GM23338 (cell line): Measurements from ENCODE around the gene CALR3. TPM values are rescaled to one million over a fixed set of nuclear protein-coding genes. Genes with fewer than 3 reads are reported as not detected.

ENCODE experiments used
- ATAC-seq: fragments of 200-7000 bp; cut with Tn5 transposase; 3 replicates; pipeline ENCODE4 v1.9.1; 2020
- DNase-seq: peaks from one replicate; pipeline ENCODE4 v3.0.0-alpha.2; 2015; ENCODE audit warnings: low spot score
- H2AFZ ChIP-seq: fragments of 200-600 bp; sonication (generic); 2 replicates; pipeline ENCODE4 v1.8.0; 2016; ENCODE audit warnings: antibody characterized with exemption, mild to moderate bottlenecking, moderate library complexity
- H3F3A ChIP-seq: fragments of 200-600 bp; sonication (generic); replicated peaks from 2 replicates; pipeline ENCODE4 v1.8.0; 2017; ENCODE audit warnings: antibody characterized with exemption, mixed run types, low read depth
- H3K27ac ChIP-seq: fragments of 200-600 bp; sonication (generic); 2 replicates; pipeline ENCODE4 v1.6.1; 2016; ENCODE audit warnings: low read depth
- H3K27me3 ChIP-seq: fragments of 200-600 bp; sonication (generic); 2 replicates; pipeline ENCODE4 v1.8.0; 2016; ENCODE audit warnings: mild to moderate bottlenecking, mixed run types, moderate library complexity; ENCODE audit not compliant: insufficient read depth
- H3K36me3 ChIP-seq: fragments of 200-600 bp; sonication (generic); 2 replicates; pipeline ENCODE4 v1.8.0; 2016; ENCODE audit warnings: mild to moderate bottlenecking; ENCODE audit not compliant: insufficient read depth
- H3K4me1 ChIP-seq: fragments of 200-600 bp; sonication (generic); 2 replicates; pipeline ENCODE4 v1.8.0; 2016; ENCODE audit warnings: mild to moderate bottlenecking, moderate library complexity; ENCODE audit not compliant: insufficient read depth
- H3K4me2 ChIP-seq: fragments of 200-600 bp; sonication (generic); 2 replicates; pipeline ENCODE4 v1.7.1; 2017; ENCODE audit warnings: mixed run types
- H3K4me3 ChIP-seq: fragments of 200-600 bp; sonication (generic); 2 replicates; pipeline ENCODE4 v1.6.1; 2016; ENCODE audit warnings: mixed run types
- H3K79me2 ChIP-seq: fragments of 200-600 bp; sonication (generic); replicated peaks from 2 replicates; pipeline ENCODE4 v1.8.0; 2017; ENCODE audit warnings: mild to moderate bottlenecking; ENCODE audit not compliant: insufficient read depth
- H3K9me2 ChIP-seq: fragments of 200-600 bp; sonication (generic); 2 replicates; pipeline ENCODE4 v1.8.0; 2017; ENCODE audit not compliant: insufficient read depth
- H4K20me1 ChIP-seq: fragments of 200-600 bp; sonication (generic); replicated peaks from 2 replicates; pipeline ENCODE4 v1.8.0; 2017; ENCODE audit warnings: mild to moderate bottlenecking; ENCODE audit not compliant: insufficient read depth
- H3K27ac Mint-ChIP-seq: 2 replicates; pipeline ENCODE4 v1.8.0; 2020; ENCODE audit warnings: inconsistent platforms, mild to moderate bottlenecking, moderate library complexity, mixed read lengths
- H3K27me3 Mint-ChIP-seq: 3 replicates; pipeline ENCODE4 v1.8.0; 2022; ENCODE audit warnings: low read depth, mild to moderate bottlenecking, moderate library complexity, mixed read lengths, inconsistent platforms; ENCODE audit not compliant: insufficient read depth, poor library complexity
- H3K36me3 Mint-ChIP-seq: 3 replicates; pipeline ENCODE4 v1.8.0; 2021; ENCODE audit warnings: low read depth, mild to moderate bottlenecking, inconsistent platforms, moderate library complexity, mixed read lengths
- H3K4me1 Mint-ChIP-seq: 3 replicates; pipeline ENCODE4 v1.8.0; 2020; ENCODE audit warnings: mild to moderate bottlenecking, inconsistent platforms, mixed read lengths
- H3K4me3 Mint-ChIP-seq: 3 replicates; pipeline ENCODE4 v1.8.0; 2021; ENCODE audit warnings: moderate library complexity, mild to moderate bottlenecking, inconsistent platforms, mixed read lengths
- H3K9me3 Mint-ChIP-seq: 3 replicates; pipeline ENCODE4 v1.8.0; 2020; ENCODE audit warnings: moderate library complexity, mild to moderate bottlenecking, inconsistent platforms, mixed read lengths
- CREB1 ChIP-seq: fragments of 250-450 bp; sonication (Bioruptor Pico); IDR thresholded peaks from 2 replicates; pipeline ENCODE4 v1.5.0; 2020; ENCODE audit warnings: low read depth, mild to moderate bottlenecking, moderate library complexity
- CTCF ChIP-seq, 2 experiments: fragments of 200-600 bp in 1 of 2; sonication (generic) in 1 of 2; conservative IDR thresholded peaks; 2 replicates each; pipeline versions ENCODE4 v1.5.1 to v1.6.1; 2016 to 2017; ENCODE audit warnings: antibody characterized with exemption in 2 of 2, low read depth in 2 of 2, mild to moderate bottlenecking in 2 of 2, moderate library complexity in 1 of 2
- EZH2 ChIP-seq: fragments of 200-600 bp; sonication (generic); IDR thresholded peaks from one replicate; pipeline ENCODE4 v1.8.0; 2017; ENCODE audit warnings: antibody characterized with exemption, mild to moderate bottlenecking, low read depth; ENCODE audit not compliant: unreplicated experiment
- EZH2phosphoT487 ChIP-seq: fragments of 200-600 bp; sonication (generic); IDR thresholded peaks from one replicate; pipeline ENCODE4 v1.8.1; 2018; ENCODE audit warnings: antibody characterized with exemption; ENCODE audit not compliant: unreplicated experiment
- JUNB ChIP-seq: IDR thresholded peaks from one replicate; pipeline ENCODE4 v1.6.1; 2016; ENCODE audit warnings: antibody characterized with exemption; ENCODE audit not compliant: unreplicated experiment
- NANOG ChIP-seq: IDR thresholded peaks from 2 replicates; pipeline ENCODE4 v1.6.1; 2016; ENCODE audit warnings: antibody characterized with exemption, borderline replicate concordance
- POLR2AphosphoS5 ChIP-seq: IDR thresholded peaks from 2 replicates; pipeline ENCODE4 v1.6.1; 2016; ENCODE audit warnings: antibody characterized with exemption, low read depth
- REST ChIP-seq: IDR thresholded peaks from one replicate; pipeline ENCODE4 v1.6.1; 2018; ENCODE audit warnings: antibody characterized with exemption; ENCODE audit not compliant: unreplicated experiment
- STAT1 ChIP-seq: IDR thresholded peaks from one replicate; pipeline ENCODE4 v1.6.1; 2016; ENCODE audit warnings: antibody characterized with exemption; ENCODE audit not compliant: unreplicated experiment
- ZNF114 ChIP-seq: fragments of 250-450 bp; sonication (Bioruptor Pico); IDR thresholded peaks from 2 replicates; pipeline ENCODE4 v1.5.0; 2020; ENCODE audit warnings: mild to moderate bottlenecking, moderate library complexity
- ZNF331 ChIP-seq: fragments of 250-450 bp; sonication (Bioruptor Pico); IDR thresholded peaks from 2 replicates; pipeline ENCODE4 v1.5.0; 2020; ENCODE audit warnings: low read depth, mild to moderate bottlenecking, moderate library complexity
- ZNF462 ChIP-seq: fragments of 250-450 bp; sonication (Bioruptor Pico); IDR thresholded peaks from 2 replicates; pipeline ENCODE4 v1.5.0; 2020; ENCODE audit warnings: mild to moderate bottlenecking, moderate library complexity
- polyA plus RNA-seq: library from polyadenylated mRNA; unstranded; fragments of >200 nt; fragmentation: Nextera tagmentation; extraction: Ambion mirVana; gene quantifications from 2 replicates; pipeline ENCODE4 v1.2.1, GENCODE V29; 2016
- total RNA-seq: library from RNA; depleted of rRNA; stranded (reverse); fragments of >200 nt; shearing (Covaris generic); gene quantifications from 2 replicates; pipeline ENCODE4 v1.2.3, GENCODE V29; 2014
- TF ChIP-seq, protein P1 (sequence below): IDR thresholded peaks from 2 replicates; pipeline ENCODE4 v1.6.1; 2016; ENCODE audit warnings: antibody characterized with exemption

Gene CALR3
- total and polyA plus RNA-seq, 2 experiments from 2014 or later, result 0.42 to 0.66 TPM

- H3K79me2 ChIP-seq, result peaks cover 5% of the 10 kb centered on the region; the same call in 1 of the 2 replicates
- peaks cover 2% of the 10 kb centered on the region; the same call in 2 of the 3 replicates for H3K4me1 Mint-ChIP-seq
- no peak overlapping the region for H2AFZ ChIP-seq
- peaks cover 1% of the 10 kb centered on the region; the same call in 1 of the 2 replicates for H3K4me1 ChIP-seq
- H3K4me2 ChIP-seq, result no peak overlapping the region
- H3K9me2 ChIP-seq, result no peaks in the 10 kb centered on the region
- peaks cover 40% of the 10 kb centered on the region for H3K36me3 Mint-ChIP-seq
- H3K4me3 Mint-ChIP-seq, result no peak overlapping the region
- no peak overlapping the region for H3K27ac ChIP-seq
- H3K27me3 ChIP-seq, result no peaks in the 10 kb centered on the region
- H3K27me3 Mint-ChIP-seq, result peaks cover 3% of the 10 kb centered on the region
- peaks cover 21% of the 10 kb centered on the region; the same call in 1 of the 2 replicates for H3K36me3 ChIP-seq
- H3K4me3 ChIP-seq, result no peak overlapping the region
- ATAC-seq (no peak), DNase-seq (no peak)
- TF ChIP-seq STAT1 (no peak), REST (no peak), EZH2phosphoT487 (no peak), CTCF (conservative IDR thresholded peaks at IDR 0.05; ENCODE audit: low read depth in 2 of 2) (no peak), ZNF462 (no peak), CREB1 (CRISPR knock-in tag) (no peak), EZH2 (no peak), ZNF331 (CRISPR knock-in tag) (no peak), POLR2AphosphoS5 (no peak), JUNB (no peak), NANOG (no peak), ZNF114 (no peak)
- TF ChIP-seq, protein P1, sequence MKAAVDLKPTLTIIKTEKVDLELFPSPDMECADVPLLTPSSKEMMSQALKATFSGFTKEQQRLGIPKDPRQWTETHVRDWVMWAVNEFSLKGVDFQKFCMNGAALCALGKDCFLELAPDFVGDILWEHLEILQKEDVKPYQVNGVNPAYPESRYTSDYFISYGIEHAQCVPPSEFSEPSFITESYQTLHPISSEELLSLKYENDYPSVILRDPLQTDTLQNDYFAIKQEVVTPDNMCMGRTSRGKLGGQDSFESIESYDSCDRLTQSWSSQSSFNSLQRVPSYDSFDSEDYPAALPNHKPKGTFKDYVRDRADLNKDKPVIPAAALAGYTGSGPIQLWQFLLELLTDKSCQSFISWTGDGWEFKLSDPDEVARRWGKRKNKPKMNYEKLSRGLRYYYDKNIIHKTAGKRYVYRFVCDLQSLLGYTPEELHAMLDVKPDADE, result no peak
- peaks cover 12% of the 10 kb centered on the region; the same call in 1 of the 2 replicates for H4K20me1 ChIP-seq
- H3K27ac Mint-ChIP-seq, result no peak overlapping the region
- H3F3A ChIP-seq, result peaks cover under 1% of the 10 kb centered on the region; the same call in 1 of the 2 replicates
- no peaks in the 10 kb centered on the region for H3K9me3 Mint-ChIP-seq
These were observed 59.1 kb downstream of the CALR3 start for GRCh38 chr19:16436780-16437332.
